B cell (primary cell): ENCODE measurements around the gene EVA1A.

ENCODE experiments used
- CTCF ChIP-seq: fragments of 200-600 bp; IDR thresholded peaks from one replicate; pipeline ENCODE4 v1.8.0; 2022; ENCODE audit warnings: antibody characterized with exemption, mild to moderate bottlenecking
- EZH2 ChIP-seq: IDR thresholded peaks from 2 replicates; pipeline ENCODE4 v1.6.1; 2012; ENCODE audit warnings: borderline replicate concordance, low read depth, mild to moderate bottlenecking, moderate library complexity, low read length; ENCODE audit not compliant: insufficient read depth, poor library complexity, severe bottlenecking

DNA sequence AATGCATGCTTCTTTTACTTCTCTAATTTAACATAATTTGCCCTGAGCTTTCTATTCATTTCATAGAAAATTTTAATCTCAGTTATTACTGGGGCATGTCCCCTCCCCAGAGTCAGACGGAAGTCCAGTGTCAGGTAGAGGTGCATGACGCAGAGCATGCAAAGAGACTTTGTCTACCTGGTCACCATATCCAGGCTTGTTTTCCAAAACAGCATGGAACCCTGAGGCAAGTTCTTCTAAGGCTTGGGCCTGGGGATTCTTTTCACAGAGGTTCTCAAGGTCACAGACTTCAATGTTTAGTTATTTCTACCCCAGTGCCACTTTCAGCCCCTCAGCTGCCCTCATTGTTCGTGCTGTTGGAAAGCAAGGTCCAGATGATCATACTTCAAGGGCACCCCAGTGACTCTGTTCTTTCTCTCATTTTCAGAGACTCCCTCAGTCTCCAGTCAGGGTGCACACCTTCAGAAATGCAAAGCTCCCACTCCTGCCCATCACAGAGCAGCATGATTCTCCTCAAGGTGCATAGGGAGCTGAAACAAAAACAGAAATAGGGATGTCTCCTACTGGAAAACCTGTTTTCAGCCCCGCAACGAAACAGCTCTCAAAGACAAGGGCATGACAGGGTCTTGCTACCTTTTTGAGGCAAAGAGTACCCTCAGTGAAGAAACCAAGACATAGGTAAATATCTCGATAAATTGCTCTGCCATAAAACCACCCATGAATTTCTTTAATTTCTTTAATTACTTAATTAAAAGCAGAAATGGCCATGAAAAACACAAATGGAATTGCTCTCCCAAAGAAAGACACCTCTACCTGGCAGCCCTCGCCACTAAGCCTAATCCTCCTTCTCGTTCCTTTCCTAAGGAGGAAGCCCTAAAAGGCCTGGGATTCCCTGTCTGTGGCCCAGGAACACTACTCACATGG lies 9.5 kb upstream of the EVA1A start:
- TF ChIP-seq CTCF (no peak), EZH2 (no peak)
